Measurements from ENCODE around the gene CST1. TPM values are rescaled to one million over a fixed set of nuclear protein-coding genes. Genes with fewer than 3 reads are reported as not detected.
"Not testable (repeated sequence)": the region's sequence is repeated elsewhere in the genome, so short reads cannot be mapped to it uniquely, and the experiment has no call there.

Gene CST1
- total RNA-seq, 1 experiment from 2014 or later: 2.6 TPM

GRCh38 chr20:23755131-23755611 lies 4.4 kb upstream of the CST1 start:
- peak; percentile 66 for DNase-seq (ENCODE audit: low read depth)

DNA sequence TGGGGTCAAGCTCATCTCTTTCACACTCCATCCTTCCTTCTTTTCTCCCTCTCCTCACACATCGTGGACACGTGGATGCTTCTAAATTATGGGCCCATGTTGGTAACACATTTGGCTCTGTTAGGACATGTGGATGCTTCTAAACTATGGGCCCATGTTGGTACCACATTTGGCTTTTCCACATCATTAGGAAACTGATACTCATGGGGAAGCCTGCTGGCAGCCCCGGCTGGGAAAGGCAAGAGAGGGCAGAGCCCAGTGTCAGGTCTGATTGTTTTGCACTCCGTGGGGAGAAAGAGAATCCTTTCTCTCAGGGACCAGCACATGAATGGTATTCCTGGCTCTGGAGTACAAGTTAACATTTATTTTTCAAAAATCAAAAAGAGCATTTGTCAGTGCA lies 4.0 kb upstream of the CST1 start:
- DNase-seq (ENCODE audit: low read depth): no peak

DNA sequence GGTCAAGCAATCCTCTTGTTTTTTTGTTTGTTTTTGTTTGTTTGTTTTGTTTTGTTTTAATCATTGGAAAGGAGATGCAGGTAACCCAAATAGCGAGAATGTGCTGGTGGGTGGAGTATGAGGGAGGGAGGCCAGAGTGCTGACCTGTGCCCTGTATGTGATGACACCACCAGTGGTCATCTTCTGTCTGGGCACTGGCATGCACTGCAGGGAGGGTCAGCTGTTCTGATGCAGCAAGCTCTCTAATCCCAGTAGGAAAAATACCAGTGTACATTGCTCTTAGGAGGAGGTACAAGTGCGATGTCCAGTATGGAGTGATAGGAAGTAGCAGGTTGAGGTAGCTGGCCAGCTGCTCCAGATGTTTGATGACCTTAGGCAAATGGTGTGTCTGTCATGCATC lies 2.9 kb upstream of the CST1 start:
- peak; percentile 35 for DNase-seq (ENCODE audit: low read depth)

GRCh38 chr20:23753194-23753548 lies 2.4 kb upstream of the CST1 start:
- DNase-seq (ENCODE audit: low read depth): no peak

DNA sequence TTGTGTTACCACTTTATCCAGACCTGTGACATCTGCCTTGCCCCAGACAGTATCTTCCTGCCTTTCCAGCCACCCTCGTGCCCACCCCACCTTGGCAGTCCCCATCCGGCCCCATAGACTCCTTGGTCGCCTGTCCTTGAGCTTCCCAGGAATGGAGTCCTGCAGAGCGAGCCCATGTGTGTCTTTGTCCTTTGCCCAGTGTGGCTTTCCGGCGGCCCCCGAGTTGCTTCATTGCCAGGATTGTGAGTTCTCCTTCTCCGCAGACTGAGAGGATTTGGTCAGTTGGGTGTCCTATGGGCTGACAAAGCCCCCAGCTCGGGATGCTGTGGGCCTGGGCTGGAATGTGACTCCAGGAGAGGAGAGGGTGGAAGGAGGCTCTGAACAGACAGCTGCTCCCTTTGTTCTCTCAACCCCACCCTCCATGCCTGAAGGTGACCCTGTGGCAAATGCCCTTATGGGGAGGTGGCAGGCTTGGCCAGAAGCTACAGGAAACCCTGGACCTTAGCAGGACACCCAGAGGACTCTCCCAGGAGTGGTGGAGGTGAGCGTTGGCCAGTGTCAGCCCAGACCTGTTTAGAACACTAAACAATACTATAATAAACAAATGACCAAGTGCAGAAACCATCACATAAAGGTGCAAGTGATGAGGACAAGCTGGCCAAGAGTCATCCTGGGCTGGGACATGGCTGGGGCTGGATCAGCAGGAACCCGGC lies 1.9 kb upstream of the CST1 start:
- no peak for DNase-seq (ENCODE audit: low read depth)

DNA sequence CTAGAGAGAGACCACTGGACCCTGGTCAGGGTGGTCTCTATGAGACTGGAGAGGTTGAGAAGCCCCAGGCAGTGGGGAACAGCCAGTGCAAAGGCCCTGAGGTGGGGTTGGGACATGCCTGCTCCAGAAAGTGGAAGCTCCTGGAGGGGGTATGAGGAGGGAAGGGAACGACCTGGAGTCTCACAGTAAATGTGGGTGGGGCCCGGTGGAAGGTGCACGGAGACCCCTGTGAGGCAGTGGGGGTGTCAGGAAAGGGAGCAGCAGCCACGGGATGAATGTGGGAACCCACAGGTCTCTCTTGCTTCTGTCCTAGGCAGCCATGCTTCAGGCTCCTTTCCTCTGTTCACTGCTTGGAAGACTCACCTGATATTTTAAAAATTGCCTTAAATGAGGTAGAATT lies 1.3 kb upstream of the CST1 start:
- no peak for DNase-seq (ENCODE audit: low read depth)

- no peak for DNase-seq (ENCODE audit: low read depth)
Measured at GRCh38 chr20:23749746-23750145, 989 bp downstream of the CST1 start.

DNA sequence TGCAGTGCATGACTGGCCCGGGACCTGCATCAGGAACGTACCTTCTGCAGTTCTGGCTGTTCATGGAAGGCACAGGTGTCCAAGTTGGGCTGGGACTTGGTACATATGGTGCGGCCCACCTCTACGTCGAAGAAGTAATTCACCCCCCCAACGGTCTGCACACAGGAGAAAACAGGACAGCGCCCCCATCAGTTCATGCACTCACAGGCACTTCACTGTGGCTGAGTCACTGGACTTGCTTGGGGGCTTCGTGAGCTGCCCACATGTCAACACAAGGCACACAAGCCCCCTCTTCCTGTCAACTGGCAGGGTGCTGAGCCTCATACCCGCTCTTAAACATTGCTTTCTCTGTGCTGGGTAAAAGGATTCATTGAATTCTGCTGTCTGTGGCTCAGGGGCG lies 1.8 kb downstream of the CST1 start:
- not testable (repeated sequence) for DNase-seq (ENCODE audit: low read depth)

- DNase-seq (ENCODE audit: low read depth): not testable (repeated sequence)
Measured at GRCh38 chr20:23747551-23747950, 3.2 kb downstream of the CST1 start.

GRCh38 chr20:23747092-23747491 lies 3.6 kb downstream of the CST1 start:
- not testable (repeated sequence) for DNase-seq (ENCODE audit: low read depth)

DNA sequence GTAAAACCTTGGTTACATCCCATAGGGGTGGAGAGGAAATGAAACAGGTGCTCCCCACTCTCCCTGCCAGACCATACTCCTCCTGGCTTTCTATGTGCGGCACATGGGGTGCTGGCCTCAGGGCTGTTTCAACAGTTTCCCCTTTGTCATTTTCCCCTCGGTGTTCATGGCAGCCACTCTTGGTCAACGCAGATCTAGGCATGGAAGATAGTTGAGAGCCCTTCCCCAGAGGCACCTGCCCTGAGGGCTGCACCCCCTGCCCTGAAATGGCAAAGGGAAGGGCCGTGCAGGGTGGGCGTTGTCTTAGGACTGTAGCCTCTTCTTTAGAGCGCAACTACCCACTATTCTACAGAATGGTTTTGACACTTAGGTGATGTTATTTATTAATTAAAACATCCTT lies 4.4 kb downstream of the CST1 start:
- no peak for DNase-seq (ENCODE audit: low read depth)

DNA sequence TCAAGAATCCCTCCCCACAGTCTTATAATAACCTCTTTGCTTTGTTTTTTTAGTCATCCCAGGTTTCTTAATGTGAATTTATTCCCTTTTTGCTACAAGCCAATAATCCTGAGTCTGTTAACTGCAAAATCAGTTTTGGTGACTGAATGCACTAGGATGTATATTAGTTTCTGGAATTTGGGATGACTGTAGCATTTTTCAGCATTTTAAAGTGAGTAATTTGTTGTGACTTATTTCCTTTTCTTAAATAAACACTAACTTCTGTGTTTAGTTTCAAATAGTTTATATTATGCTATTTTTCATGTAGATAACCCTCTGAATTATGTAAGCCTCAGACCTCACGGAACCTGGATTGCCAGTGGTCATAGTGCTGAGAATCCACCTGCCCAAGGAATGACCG lies 5.5 kb downstream of the CST1 start:
- DNase-seq (ENCODE audit: low read depth): no peak

- no peak for DNase-seq (ENCODE audit: low read depth)
Measured at GRCh38 chr20:23744817-23745216, 5.9 kb downstream of the CST1 start.

GRCh38 chr20:23735391-23735790 lies 15.3 kb downstream of the CST1 start:
- not testable (repeated sequence) for DNase-seq (ENCODE audit: low read depth)

- not testable (repeated sequence) for DNase-seq (ENCODE audit: low read depth)
Measured at GRCh38 chr20:23734949-23735348, 15.8 kb downstream of the CST1 start.

DNA sequence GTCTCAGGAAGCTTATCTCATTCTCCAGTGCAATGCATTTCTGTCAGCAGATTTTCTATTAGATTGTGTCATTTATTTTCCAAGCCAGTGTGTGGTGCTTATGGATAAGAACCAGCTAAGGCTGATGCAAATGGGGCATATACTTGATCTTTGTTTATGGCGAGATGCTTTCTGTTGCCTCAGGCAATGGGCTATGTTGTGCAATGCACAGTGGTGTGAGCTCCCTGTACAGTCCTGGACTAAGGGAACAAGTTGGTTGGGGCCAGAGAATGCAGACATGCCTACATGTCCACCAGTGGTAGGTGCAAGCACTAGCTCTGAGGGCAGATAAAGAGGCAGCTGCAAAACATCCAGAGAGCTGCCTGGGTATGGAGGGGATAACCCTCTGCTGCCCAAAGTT lies 16.3 kb downstream of the CST1 start:
- not testable (repeated sequence) for DNase-seq (ENCODE audit: low read depth)

DNA sequence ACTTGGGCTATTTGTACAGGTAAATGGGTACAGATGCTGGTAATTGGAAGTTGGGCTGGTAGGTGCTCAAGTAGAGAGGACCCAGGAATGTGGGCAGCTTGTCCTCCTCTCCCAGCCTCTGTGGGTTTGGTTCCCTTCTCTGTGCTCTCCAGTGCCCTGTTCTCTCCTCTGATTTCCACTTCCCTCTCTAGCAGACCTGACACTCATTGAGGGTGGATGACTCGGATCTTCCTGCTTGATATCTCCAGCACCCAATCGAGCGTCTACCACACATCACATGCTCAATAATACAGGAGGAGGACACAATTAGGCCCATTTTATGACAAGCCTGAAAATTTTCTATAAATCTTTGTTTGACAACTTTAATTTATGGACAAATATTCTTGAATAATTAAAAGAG lies 23.7 kb downstream of the CST1 start:
- no peak for DNase-seq (ENCODE audit: low read depth)

DNA sequence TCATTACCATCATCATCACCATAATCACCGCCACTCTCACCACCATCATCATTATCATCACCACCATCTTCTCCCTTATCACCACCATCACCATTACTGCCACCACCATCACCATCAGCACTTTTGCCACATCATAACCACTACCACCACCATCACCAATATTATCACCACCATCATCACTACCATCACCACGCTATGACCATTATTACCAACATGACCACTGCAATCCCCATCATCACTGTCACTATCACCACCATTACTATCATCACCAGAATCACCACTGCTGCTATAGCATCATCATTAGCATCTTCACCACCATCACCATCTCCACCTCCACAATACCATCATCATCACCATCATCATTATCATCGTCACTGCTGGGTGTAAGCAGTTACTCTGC lies 25.6 kb downstream of the CST1 start:
- DNase-seq (ENCODE audit: low read depth): no peak

DNA sequence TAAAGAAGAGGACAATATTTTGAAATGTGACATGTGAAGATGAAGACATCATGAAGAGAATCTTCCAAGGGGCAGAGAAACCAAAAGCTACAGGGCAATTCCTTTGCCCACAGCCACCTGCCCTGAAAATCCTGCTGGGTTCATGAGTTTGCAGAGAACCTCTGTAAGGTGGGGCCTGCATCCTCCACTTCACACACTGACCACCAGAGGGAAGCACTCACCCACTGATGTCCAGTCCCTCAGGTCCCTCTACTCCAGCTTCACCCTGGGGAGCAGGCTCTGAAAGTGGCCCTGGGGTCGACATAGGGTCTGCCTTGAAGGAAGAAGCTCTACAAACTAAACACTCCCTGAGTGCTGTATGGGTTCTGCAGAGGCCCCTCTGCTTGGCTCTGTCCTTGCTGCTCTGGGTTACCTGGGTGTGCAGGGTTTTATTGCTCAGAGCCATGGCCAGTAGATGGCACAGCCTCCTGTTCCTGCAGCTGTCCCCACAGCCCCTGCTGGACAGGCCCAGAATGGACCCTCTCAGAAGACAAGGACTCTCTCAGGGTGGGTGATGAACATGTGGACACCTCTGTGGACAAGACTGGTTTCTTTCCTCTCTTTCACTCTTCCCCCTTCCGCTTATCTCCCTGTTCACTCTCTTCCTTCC lies 27.0 kb downstream of the CST1 start:
- DNase-seq (ENCODE audit: low read depth): peak; percentile 31

- not testable (repeated sequence) for DNase-seq (ENCODE audit: low read depth)
Measured at GRCh38 chr20:23722851-23723250, 27.9 kb downstream of the CST1 start.

DNA sequence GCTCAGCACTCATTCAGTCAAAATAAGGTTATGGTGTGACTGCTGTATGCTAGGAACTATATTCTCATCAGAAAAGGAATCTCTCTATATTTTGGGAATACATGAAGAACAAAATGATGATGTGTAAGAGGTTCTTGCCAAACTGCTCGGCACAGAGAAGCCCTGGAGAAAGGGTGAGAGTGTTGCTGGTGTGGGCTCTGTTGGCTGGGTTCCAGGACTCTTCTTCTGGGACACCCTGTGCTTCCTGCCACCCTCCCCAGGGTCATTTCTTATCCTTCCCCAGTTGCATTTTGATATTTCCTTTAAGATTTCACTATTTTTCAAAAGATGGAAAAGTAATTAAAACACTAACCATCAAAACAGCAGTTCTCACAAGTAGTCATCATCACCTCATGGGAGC lies 28.8 kb downstream of the CST1 start:
- DNase-seq (ENCODE audit: low read depth): no peak

- DNase-seq (ENCODE audit: low read depth): not testable (repeated sequence)
Measured at GRCh38 chr20:23719351-23719750, 31.4 kb downstream of the CST1 start.

DNA sequence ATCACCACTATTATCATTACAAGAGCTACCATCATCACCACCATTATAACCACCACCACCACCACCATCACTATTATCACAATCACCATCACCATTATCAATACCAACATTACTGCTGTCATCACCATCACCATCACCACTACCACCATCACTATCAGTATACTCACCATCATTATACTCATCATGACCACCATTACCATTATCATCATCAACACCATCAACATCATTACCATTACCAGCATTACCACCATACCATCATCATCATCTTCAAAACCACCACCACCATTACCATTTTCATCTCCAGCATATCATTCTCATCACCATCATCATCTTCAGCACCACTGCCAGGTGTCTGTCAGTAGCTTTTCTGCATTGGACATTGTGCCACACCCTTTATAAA lies 39.0 kb downstream of the CST1 start:
- not testable (repeated sequence) for DNase-seq (ENCODE audit: low read depth)

GRCh38 chr20:23710771-23711170 lies 40.0 kb downstream of the CST1 start:
- DNase-seq (ENCODE audit: low read depth): no peak
